GM21526 (cell line): ENCODE measurements around the gene KCNK7.
"Not testable (repeated sequence)": the region's sequence is repeated elsewhere in the genome, so short reads cannot be mapped to it uniquely, and the experiment has no call there.

Experiments
- ATAC-seq: cut with Tn5 transposase; IDR thresholded peaks from one replicate; pipeline ENCODE4 v1.9.1; 2021; ENCODE audit warnings: moderate library complexity; ENCODE audit not compliant: unreplicated experiment, low FRiP score

Gene KCNK7, protein sequence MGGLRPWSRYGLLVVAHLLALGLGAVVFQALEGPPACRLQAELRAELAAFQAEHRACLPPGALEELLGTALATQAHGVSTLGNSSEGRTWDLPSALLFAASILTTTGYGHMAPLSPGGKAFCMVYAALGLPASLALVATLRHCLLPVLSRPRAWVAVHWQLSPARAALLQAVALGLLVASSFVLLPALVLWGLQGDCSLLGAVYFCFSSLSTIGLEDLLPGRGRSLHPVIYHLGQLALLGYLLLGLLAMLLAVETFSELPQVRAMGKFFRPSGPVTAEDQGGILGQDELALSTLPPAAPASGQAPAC

DNA sequence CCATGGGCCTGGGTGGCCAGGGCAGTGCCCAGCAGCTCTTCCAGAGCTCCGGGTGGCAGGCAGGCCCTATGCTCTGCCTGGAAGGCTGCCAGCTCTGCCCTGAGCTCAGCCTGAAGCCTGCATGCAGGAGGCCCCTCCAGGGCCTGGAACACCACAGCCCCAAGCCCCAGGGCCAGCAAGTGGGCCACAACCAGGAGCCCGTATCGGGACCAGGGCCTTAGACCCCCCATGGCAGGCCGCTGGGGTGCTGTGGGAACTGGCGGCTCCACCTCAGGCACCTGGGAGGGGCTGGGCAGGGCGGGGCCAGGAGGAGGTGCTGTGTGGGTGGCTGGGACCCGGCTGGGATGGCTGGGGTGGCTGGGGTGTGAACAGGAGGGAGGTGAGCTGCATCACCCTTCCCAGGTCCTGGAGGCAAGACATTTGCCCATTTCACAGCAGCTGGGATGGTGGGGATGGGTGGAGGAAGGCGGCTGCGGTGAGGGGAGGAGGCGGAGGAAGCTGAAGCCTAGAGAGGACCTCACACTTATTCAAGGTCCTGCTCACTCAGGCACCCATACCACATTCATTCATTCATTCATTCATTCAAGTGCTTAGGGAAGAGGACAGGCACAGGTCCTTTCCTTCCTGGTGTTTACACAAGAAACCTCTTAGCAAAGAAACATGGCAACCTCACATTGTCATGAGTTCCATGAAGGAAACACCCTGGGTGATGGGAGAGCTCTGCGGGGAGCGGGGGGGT lies at the start of gene KCNK7:
KCNK7 (minus strand) TSS at position 258 of the 739 bp plus-strand sequence; CDS start at position 230, 28 bp downstream.
- ATAC-seq: no peak

DNA sequence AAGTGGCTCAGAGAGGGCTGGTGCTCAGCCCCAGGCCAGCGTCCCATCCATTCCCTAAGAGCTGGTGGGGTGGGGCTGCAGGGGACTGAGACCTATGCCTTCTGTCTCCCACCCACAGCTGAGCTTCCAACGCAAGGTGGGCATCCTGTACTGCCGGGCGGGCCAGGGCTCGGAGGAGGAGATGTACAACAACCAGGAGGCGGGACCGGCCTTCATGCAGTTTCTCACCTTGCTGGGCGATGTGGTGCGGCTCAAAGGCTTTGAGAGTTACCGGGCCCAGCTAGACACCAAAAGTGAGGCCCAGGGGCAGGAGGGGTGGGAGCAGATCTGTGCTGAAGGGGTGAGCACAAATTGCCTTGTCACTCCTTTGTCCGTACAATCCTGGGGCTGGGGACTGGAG lies 49.2 kb upstream of the KCNK7 start:
- no peak for ATAC-seq

DNA sequence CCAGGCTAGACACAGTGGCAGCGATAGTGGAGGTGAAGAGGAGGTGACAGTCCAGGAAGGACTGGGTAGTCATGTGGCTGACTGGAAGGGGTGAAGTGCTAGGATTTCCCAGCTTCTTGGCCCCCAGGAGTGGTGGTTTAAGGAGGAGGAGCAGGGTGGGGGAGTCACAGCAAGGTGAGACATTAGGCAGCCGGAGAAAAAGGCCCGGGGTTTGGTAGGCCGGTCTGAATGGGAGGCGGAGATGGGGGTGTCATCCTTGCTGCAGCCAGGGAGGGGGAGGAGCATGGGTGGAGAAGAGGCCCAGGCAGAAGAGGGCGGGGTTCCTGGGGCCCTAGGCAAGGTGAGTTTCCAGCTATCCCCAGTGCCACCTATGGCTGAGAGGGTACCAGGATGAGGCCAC lies 48.4 kb upstream of the KCNK7 start:
- no peak for ATAC-seq

GRCh38 chr11:65642014-65642671 lies 46.5 kb upstream of the KCNK7 start:
- ATAC-seq: no peak

- ATAC-seq: no peak
Measured at GRCh38 chr11:65641297-65642013, 45.9 kb upstream of the KCNK7 start.

- no peak for ATAC-seq
Measured at GRCh38 chr11:65640483-65641296, 45.1 kb upstream of the KCNK7 start.

GRCh38 chr11:65639623-65640482 lies 44.3 kb upstream of the KCNK7 start:
- no peak for ATAC-seq

GRCh38 chr11:65639228-65639597 lies 43.6 kb upstream of the KCNK7 start:
- not testable (repeated sequence) for ATAC-seq

- ATAC-seq: peak; percentile 34
Measured at GRCh38 chr11:65637794-65638419, 42.3 kb upstream of the KCNK7 start, which contains the start of gene SIPA1. Gene SIPA1 (plus strand): TSS chr11:65638101. CDS start chr11:65640922, 2,821 bp downstream.

GRCh38 chr11:65637032-65637557 lies 41.5 kb upstream of the KCNK7 start:
- no peak for ATAC-seq

DNA sequence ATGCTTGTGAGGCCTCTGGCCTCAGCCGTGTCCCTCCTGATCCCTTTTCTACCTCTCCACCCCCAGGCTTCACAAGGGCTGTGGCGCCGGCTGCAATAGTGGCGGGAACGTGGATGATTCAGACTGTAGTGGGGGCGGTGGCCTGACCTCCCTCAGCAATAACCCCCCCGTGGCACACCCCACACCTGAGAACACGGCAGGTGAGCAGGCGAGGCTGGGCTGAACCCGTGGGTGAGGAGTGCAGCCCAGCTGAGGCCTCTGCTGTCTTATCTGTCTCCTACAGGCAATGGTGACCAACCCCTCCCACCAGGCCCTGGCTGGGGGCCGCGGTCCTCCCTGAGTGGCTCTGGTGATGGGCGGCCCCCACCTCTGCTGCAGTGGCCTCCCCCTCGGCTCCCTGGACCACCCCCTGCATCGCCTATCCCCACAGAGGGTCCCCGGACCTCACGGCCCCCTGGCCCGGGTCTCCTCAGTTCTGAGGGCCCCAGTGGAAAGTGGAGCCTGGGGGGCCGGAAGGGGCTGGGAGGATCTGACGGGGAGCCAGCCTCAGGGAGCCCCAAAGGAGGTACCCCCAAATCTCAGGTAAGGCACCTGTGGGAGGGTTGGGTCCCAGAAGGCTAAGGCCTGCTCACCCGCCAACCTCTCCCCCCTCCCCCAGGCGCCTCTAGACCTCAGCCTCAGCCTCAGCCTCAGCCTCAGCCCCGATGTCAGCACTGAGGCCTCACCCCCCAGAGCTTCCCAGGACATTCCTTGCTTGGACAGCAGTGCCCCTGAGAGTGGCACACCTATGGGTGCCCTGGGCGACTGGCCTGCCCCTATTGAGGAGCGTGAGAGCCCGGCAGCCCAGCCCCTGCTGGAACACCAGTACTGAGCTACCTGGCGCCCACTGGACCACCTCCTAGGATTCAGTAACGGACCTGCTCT lies 40.8 kb upstream of the KCNK7 start:
- ATAC-seq: no peak

GRCh38 chr11:65634905-65635731 lies 39.5 kb upstream of the KCNK7 start:
- no peak for ATAC-seq

DNA sequence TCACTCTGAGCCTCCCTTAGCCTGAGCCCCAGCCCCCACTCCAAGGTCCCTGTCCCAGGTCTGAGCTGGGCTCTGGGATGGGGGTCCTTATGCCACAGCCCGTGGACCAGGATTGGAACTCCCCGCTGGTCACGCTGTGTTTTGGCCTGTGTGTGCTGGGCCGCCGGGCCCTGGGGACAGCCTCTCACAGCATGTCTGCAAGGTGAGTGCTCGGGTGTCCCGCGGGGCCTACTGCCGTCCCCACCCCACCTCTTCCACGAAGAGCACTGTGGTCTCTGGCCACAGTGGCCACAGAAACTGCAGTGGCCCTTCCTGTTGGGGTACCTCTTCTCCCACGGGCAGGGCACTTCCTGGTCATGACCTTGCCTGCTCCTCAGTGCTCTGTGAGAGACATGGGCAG lies 38.8 kb upstream of the KCNK7 start:
- no peak for ATAC-seq

GRCh38 chr11:65634109-65634436 lies 38.5 kb upstream of the KCNK7 start:
- ATAC-seq: no peak

GRCh38 chr11:65633390-65634108 lies 37.9 kb upstream of the KCNK7 start:
- ATAC-seq: no peak

- ATAC-seq: no peak
Measured at GRCh38 chr11:65630215-65630614, 34.6 kb upstream of the KCNK7 start.
